PFSK-1 (cell line): Measurements from ENCODE around the gene CYB5R4. TPM values are rescaled to one million over a fixed set of nuclear protein-coding genes. Genes with fewer than 3 reads are reported as not detected.
A peak's percentile ranks its signal among the peaks of the same experiment; 100 is the strongest.

Source experiments
- FOXP2 ChIP-seq: optimal IDR thresholded peaks from 2 replicates; pipeline ENCODE3; 2011; ENCODE audit warnings: borderline replicate concordance, control low read depth, inconsistent platforms; ENCODE audit not compliant: insufficient read depth; ENCODE audit errors: extremely low read length, extremely low read depth
- POLR2AphosphoS5 ChIP-seq: IDR thresholded peaks from 2 replicates; pipeline ENCODE4 v1.6.1; 2012; ENCODE audit warnings: low read depth, mild to moderate bottlenecking, control low read depth, low read length, moderate library complexity
- SIN3A ChIP-seq: IDR thresholded peaks from 2 replicates; pipeline ENCODE4 v1.6.1; 2012; ENCODE audit warnings: mild to moderate bottlenecking, low read length, moderate library complexity, borderline replicate concordance; ENCODE audit not compliant: insufficient read depth
- TAF1 ChIP-seq: IDR thresholded peaks from 2 replicates; pipeline ENCODE4 v1.6.1; 2012; ENCODE audit warnings: low read length, control low read depth, borderline replicate concordance; ENCODE audit not compliant: insufficient read depth
- polyA plus RNA-seq: library from polyadenylated mRNA; unstranded; fragments of >200 nt; gene quantifications from one replicate; pipeline ENCODE4 v1.2.1, GENCODE V29; 2012; ENCODE audit warnings: low read depth, missing spikeins; ENCODE audit not compliant: insufficient read length
- TF ChIP-seq, protein P1 (sequence below), 2 experiments: IDR thresholded peaks; 2 replicates each; pipeline versions ENCODE4 v1.6.1 to v1.8.0; 2011 to 2012; ENCODE audit warnings: low read depth in 2 of 2, low read length in 2 of 2, control low read depth in 1 of 2, inconsistent platforms in 1 of 2, mild to moderate bottlenecking in 1 of 2, moderate library complexity in 1 of 2; ENCODE audit not compliant: insufficient read depth in 1 of 2

CYB5R4 gene, protein sequence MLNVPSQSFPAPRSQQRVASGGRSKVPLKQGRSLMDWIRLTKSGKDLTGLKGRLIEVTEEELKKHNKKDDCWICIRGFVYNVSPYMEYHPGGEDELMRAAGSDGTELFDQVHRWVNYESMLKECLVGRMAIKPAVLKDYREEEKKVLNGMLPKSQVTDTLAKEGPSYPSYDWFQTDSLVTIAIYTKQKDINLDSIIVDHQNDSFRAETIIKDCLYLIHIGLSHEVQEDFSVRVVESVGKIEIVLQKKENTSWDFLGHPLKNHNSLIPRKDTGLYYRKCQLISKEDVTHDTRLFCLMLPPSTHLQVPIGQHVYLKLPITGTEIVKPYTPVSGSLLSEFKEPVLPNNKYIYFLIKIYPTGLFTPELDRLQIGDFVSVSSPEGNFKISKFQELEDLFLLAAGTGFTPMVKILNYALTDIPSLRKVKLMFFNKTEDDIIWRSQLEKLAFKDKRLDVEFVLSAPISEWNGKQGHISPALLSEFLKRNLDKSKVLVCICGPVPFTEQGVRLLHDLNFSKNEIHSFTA
- polyA plus RNA-seq, result 3.6 TPM

DNA sequence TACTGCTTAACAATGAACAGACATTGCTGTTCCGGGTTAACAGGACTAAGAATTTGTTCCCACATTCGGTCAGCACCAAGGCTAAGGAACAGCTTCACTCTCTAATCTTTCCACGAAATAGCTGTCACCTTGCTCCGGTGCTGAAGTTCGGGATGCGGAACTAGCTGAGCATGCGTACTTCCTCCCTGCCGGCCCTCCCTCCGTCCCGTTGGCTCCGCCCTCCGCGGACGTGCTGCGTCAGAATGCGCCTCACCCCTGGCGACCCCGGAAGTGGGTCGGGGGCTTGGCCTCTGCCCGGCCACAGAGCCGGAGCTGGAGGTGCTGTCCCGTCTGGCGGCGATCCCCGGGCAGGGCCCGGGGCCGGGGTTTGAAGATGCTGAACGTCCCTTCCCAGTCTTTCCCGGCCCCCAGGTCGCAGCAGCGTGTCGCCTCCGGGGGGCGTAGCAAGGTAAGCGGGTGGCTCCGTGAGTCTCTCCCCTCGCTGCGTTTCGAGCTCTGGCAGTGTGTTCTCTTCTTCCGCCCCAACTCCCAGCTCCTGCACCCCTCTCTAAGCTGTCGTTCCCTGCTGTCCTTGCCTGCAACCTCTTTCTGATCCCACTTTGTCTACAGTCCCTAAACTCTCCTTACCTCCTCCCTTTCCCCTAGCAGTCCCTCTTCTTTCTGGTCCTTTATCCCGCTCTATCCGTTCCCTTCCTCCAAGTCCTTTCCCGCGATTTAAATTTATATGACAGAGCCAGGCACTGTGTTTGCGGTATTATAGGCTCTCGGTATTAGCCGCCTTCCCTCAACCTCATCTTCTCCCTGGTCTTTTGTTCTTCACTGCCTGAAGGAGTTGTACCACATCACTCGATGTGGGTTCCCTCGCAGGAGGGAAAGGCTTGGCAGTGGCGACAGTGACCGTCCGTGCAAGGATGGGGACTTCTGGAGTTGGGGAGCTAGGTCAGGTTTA is at the start of gene CYB5R4:
Gene CYB5R4 (plus strand): TSS at position 280 of the 949 bp plus-strand sequence. CDS start 94 bp downstream, at position 374.
- peak; percentile 86 for TF ChIP-seq POLR2AphosphoS5
- TF ChIP-seq, protein P1, sequence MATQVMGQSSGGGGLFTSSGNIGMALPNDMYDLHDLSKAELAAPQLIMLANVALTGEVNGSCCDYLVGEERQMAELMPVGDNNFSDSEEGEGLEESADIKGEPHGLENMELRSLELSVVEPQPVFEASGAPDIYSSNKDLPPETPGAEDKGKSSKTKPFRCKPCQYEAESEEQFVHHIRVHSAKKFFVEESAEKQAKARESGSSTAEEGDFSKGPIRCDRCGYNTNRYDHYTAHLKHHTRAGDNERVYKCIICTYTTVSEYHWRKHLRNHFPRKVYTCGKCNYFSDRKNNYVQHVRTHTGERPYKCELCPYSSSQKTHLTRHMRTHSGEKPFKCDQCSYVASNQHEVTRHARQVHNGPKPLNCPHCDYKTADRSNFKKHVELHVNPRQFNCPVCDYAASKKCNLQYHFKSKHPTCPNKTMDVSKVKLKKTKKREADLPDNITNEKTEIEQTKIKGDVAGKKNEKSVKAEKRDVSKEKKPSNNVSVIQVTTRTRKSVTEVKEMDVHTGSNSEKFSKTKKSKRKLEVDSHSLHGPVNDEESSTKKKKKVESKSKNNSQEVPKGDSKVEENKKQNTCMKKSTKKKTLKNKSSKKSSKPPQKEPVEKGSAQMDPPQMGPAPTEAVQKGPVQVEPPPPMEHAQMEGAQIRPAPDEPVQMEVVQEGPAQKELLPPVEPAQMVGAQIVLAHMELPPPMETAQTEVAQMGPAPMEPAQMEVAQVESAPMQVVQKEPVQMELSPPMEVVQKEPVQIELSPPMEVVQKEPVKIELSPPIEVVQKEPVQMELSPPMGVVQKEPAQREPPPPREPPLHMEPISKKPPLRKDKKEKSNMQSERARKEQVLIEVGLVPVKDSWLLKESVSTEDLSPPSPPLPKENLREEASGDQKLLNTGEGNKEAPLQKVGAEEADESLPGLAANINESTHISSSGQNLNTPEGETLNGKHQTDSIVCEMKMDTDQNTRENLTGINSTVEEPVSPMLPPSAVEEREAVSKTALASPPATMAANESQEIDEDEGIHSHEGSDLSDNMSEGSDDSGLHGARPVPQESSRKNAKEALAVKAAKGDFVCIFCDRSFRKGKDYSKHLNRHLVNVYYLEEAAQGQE (IDR thresholded peaks at IDR 0.05; ENCODE audit: insufficient read depth in 1 of 2, low read depth in 2 of 2, low read length in 2 of 2), result peak; percentile 99 to 100
- peak; percentile 62 for TF ChIP-seq FOXP2
- peak; percentile 100 for TF ChIP-seq SIN3A
- TF ChIP-seq TAF1, result peak; percentile 63; the same call in 1 of the 2 replicates

DNA sequence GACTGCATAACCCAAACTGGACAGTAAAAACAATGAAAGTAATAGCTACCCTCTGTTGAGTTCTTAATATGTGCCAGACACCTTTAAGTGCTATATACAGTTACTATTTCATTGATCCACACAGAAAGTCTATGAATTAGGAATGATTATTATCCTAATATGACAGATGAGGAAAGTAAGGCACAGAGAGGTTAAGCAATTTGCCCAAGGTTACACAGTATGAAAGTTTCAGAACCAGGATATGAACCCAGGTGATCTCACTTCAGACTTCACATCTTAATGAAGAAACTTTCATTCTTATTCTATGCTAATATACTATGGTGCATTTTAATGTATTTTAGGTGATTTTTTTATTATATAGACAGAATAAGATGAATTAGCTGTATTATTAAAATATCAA is 46.9 kb upstream of the CYB5R4 start:
- TF ChIP-seq, protein P1 (IDR thresholded peaks at IDR 0.05; ENCODE audit: insufficient read depth in 1 of 2, low read depth in 2 of 2, low read length in 2 of 2), result no peak
- TF ChIP-seq TAF1, result no peak
- no peak for TF ChIP-seq SIN3A
- TF ChIP-seq FOXP2, result no peak
- TF ChIP-seq POLR2AphosphoS5, result no peak

DNA sequence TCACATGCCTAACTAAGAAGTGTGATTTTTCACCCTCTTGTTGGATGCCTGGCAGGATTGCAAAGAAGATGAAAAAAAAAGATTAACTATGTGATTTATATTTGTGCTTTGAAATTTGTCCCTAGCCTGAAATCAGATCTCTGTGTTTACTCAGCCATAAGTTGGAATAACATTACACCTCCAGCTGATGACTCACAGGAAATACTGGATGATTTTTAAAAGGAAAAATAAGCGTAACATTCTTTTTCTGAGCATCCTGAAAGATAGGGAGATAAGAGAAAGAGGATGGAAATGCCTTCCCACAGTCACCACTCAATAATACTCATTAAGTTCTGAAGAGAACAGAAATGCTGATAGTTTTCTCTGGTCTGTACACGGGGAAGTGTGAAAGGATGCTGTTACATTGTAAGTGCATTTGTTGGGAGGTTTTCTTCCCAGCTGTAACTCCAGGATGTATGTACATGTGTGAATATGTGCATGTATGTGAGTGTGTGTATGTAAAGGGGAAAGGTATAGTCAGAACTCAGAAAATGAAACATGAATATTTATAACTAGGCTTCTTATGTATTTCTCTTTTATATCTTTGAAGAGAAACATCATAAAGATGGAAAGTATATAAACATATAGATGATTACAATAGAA is 43.7 kb upstream of the CYB5R4 start:
- TF ChIP-seq FOXP2, result no peak
- no peak for TF ChIP-seq TAF1
- TF ChIP-seq, protein P1 (IDR thresholded peaks at IDR 0.05; ENCODE audit: insufficient read depth in 1 of 2, low read depth in 2 of 2, low read length in 2 of 2), result no peak
- no peak for TF ChIP-seq POLR2AphosphoS5
- no peak for TF ChIP-seq SIN3A

DNA sequence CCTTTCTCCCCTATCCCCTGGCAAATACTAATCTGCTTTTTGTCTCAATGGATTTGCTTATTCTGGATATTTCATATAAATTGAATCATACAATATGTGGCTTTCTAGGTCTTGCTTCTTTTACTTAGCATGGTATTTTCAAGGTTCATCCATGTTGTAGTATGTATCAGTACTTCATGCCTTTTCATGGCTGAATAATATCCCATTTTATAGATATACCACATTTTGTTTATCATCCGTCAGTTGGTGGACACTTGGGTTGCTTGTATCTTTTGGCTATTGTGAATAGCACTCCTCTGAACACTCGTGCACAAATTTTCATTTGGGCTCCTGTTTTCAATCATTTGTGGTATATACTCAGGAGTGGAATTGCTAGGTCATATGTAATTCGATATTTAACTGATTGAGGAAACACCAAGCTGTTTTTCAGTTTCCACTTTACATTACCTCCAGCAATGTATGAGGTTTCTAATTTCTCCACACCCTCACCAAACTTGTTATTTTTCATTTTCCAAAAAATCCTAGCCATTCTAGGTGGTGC is 36.8 kb upstream of the CYB5R4 start:
- TF ChIP-seq POLR2AphosphoS5 (no peak), SIN3A (no peak), FOXP2 (no peak), TAF1 (no peak)
- TF ChIP-seq, protein P1 (IDR thresholded peaks at IDR 0.05; ENCODE audit: insufficient read depth in 1 of 2, low read depth in 2 of 2, low read length in 2 of 2), result no peak
